T-cell (primary cell): ENCODE data around the gene GPT2. TPM values are rescaled to one million over a fixed set of nuclear protein-coding genes. Genes with fewer than 3 reads are reported as not detected.
"Not testable (repeated sequence)": the region's sequence is repeated elsewhere in the genome, so short reads cannot be mapped to it uniquely, and the experiment has no call there.

Source experiments
- ATAC-seq, 4 experiments: fragments of 200-7000 bp in 3 of 4; fragments of 150-1000 bp in 1 of 4; cut with Tn5 transposase; replicated peaks in 1 of 4; 1 replicate in 3 of 4; 2 replicates in 1 of 4; pipeline ENCODE4 v1.10.0; 2021; ENCODE audit warnings: moderate library complexity in 3 of 4, mild to moderate bottlenecking in 2 of 4, moderate number of reproducible peaks in 1 of 4
- CTCF ChIA-PET, 2 donors: fragments of 300-600 bp; sonication (Branson Sonifier 250); formaldehyde crosslinking; loops; one replicate each; lab custom pipeline; 2022; ENCODE audit warnings: antibody characterized with exemption in 2 of 2; lab: Charles Lee
- POLR2A ChIA-PET, 2 donors: fragments of 300-600 bp; sonication (Branson Sonifier 250); formaldehyde crosslinking; loops; one replicate each; lab custom pipeline; 2022; ENCODE audit warnings: antibody characterized with exemption in 2 of 2; lab: Charles Lee
- DNase-seq, 35 experiments: peaks; one replicate each; pipeline versions ENCODE4 v3.0.0 to v3.0.0-alpha.2; 2013 to 2023
- H3K27ac ChIP-seq: one replicate; pipeline ENCODE4 v1.5.1; 2013; ENCODE audit warnings: low read length
- H3K27me3 ChIP-seq, 2 experiments: replicated peaks in 1 of 2; 1 replicate in 1 of 2; 2 replicates in 1 of 2; pipeline versions ENCODE4 v1.6.1 to v1.7.0; 2013; ENCODE audit warnings: low read length in 1 of 2, mixed read lengths in 1 of 2; ENCODE audit not compliant: control insufficient read depth in 2 of 2, insufficient read depth in 2 of 2; ENCODE audit errors: extremely low read depth in 1 of 2
- H3K36me3 ChIP-seq, 2 donors: 1 replicate in 1 of 2; 2 replicates in 1 of 2; pipeline versions ENCODE4 v1.6.1 to v1.7.0; 2013; ENCODE audit warnings: low read length in 1 of 2; ENCODE audit not compliant: control insufficient read depth in 2 of 2, insufficient read depth in 1 of 2; ENCODE audit errors: extremely low read depth in 1 of 2
- H3K4me1 ChIP-seq, 2 experiments: 1 replicate in 1 of 2; 2 replicates in 1 of 2; pipeline versions ENCODE4 v1.6.1 to v1.7.0; 2013; ENCODE audit warnings: low read length in 2 of 2, mixed read lengths in 1 of 2; ENCODE audit not compliant: insufficient read depth in 2 of 2, control insufficient read depth in 1 of 2; ENCODE audit errors: extremely low read depth in 1 of 2
- H3K4me3 ChIP-seq, 2 donors: 1 replicate in 1 of 2; 2 replicates in 1 of 2; pipeline versions ENCODE4 v1.5.1 to v1.7.0; 2013; ENCODE audit warnings: mild to moderate bottlenecking in 2 of 2, low read length in 1 of 2, moderate library complexity in 1 of 2; ENCODE audit not compliant: control insufficient read depth in 1 of 2; ENCODE audit errors: extremely low read depth in 1 of 2
- H3K9me3 ChIP-seq: 2 replicates; pipeline ENCODE4 v1.7.0; 2013
- H3K27ac Mint-ChIP-seq, 2 donors: one replicate each; pipeline ENCODE4 v1.8.0; 2020 to 2021; ENCODE audit warnings: mild to moderate bottlenecking in 2 of 2, mixed read lengths in 2 of 2
- H3K27me3 Mint-ChIP-seq, 2 donors: one replicate each; pipeline ENCODE4 v1.8.0; 2021 to 2022; ENCODE audit warnings: mixed read lengths in 2 of 2
- H3K36me3 Mint-ChIP-seq: one replicate; pipeline ENCODE4 v1.8.0; 2021; ENCODE audit warnings: mixed read lengths
- H3K4me1 Mint-ChIP-seq, 3 donors: one replicate each; pipeline ENCODE4 v1.8.0; 2020 to 2022; ENCODE audit warnings: mixed read lengths in 3 of 3, mild to moderate bottlenecking in 1 of 3
- H3K4me3 Mint-ChIP-seq, 3 donors: one replicate each; pipeline ENCODE4 v1.8.0; 2020 to 2022; ENCODE audit warnings: mild to moderate bottlenecking in 3 of 3, mixed read lengths in 3 of 3, moderate library complexity in 3 of 3
- H3K9me3 Mint-ChIP-seq, 3 donors: one replicate each; pipeline ENCODE4 v1.8.0; 2020 to 2022; ENCODE audit warnings: mixed read lengths in 3 of 3
- WGBS: methylation state at CpG from one replicate; pipeline ENCODE4 v1.1.5; 2013; ENCODE audit warnings: missing lambda C conversion rate; ENCODE audit not compliant: insufficient coverage; 5-methylcytosine and 5-hydroxymethylcytosine counted together
- total RNA-seq, 35 experiments: library from RNA in 6 of 35; stranded (reverse) in 6 of 35; fragments of 120-200 nt in 1 of 35; gene quantifications; one replicate each; pipeline versions ENCODE4 v1.2.1 to v1.2.4 and lab custom pipeline; 2013 to 2026

The GPT2 gene
- total RNA-seq, 5 donors from 2014 or later (not counting 1 experiment from before 2014, with no cell fraction given) = 0.40 to 4.7 (median 2.1) TPM

DNA sequence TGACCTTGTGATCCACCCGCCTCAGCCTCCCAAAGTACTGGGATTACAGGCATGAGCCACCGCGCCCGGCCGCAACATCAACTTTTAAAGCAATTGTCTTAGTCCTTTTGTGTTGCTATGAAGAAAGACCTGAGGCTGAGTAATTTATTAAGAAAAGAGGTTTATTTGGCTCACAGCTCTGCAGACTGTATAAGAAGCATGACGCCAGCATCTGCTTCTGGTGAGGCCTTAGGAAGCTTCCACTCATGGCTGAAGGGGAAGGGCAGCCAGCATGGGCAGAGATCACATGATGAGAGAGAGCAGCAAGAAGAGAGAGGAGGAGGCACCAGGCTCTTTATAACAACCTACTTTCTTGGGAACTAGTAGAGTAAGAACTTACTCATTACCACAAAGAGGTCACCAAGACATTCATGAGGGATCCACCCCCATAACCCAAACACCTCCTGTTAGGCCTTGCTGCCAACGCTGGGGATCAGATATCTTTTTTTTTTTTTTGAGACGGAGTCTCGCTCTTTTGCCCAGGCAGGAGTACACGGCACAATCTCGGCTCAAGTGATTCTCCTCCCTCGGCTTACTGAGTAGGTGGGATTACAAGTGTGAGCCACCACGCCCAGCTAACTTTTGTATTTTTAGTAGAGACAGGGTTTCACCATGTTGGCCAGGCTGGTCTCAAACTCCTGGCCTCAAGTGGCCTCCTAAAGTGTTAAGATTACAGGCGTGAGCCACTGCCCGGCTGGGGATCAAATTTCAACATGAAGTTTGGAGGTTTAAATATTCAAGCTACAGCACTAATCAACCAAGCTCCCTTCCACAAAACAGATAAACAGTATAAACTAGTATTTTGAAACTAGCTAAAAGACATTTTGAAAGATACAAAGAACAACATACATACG is 21.4 kb upstream of the GPT2 start:
- no peak overlapping the region for H3K27ac Mint-ChIP-seq
- H3K4me1 Mint-ChIP-seq = peaks cover 4 to 12% (median 6%) of the 10 kb centered on the region in 3 donors
- Histone ChIP-seq H3K4me1 (peaks cover 0 to 2% of the 10 kb centered on the region in 2 experiments), H3K27me3 (peaks cover 0 to 2% of the 10 kb centered on the region in 2 experiments), H3K36me3 (no peaks in the 10 kb centered on the region), H3K4me3 (no peak overlapping the region), H3K27ac (no peak overlapping the region), H3K9me3 (no peaks in the 10 kb centered on the region)
- no peaks in the 10 kb centered on the region for H3K9me3 Mint-ChIP-seq
- DNase-seq (no peak), ATAC-seq (no peak)
- CTCF ChIA-PET = interaction anchor here (0.7 to 1.5 kb wide), 3 partner anchors 9 to 123 kb away, joined by 5 to 9 read pairs (median 7); no protein-coding TSS in a partner anchor
- 100% methylated on average over 1 of the region's 16 CpGs for WGBS
- POLR2A ChIA-PET = no interaction called here
- H3K36me3 Mint-ChIP-seq = no peaks in the 10 kb centered on the region
- no peaks in the 10 kb centered on the region for H3K27me3 Mint-ChIP-seq
- no peak overlapping the region for H3K4me3 Mint-ChIP-seq

DNA sequence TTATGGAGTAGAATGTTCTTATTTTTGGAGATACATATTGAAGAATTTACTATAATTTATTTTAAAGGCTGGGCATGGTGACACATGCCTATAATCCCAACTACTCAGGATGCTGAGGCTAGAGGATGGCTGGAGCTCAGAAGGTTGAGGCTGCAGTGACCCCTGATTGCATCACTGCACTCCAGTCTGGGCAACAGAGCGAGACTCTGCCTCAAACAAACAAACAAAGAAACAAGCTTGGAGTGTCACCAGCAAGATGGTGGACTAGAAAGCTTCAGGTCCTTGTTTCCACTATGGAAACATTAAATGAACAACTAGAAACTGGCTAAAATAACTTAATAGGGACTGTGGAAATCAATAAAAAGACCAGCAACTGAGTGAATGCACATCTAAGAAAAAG is 17.9 kb upstream of the GPT2 start:
- no CpG with 5 or more reads among the region's 1 CpG for WGBS
- no peak for DNase-seq
- Histone ChIP-seq H3K36me3 (no peaks in the 10 kb centered on the region), H3K9me3 (no peaks in the 10 kb centered on the region), H3K4me1 (peaks cover 0 to 2% of the 10 kb centered on the region in 2 experiments), H3K4me3 (no peak overlapping the region), H3K27me3 (peaks cover 0 to 2% of the 10 kb centered on the region in 2 experiments), H3K27ac (no peak overlapping the region)
- no peaks in the 10 kb centered on the region for H3K36me3 Mint-ChIP-seq
- no peak for ATAC-seq
- no peak overlapping the region for H3K27ac Mint-ChIP-seq
- H3K9me3 Mint-ChIP-seq = no peaks in the 10 kb centered on the region
- POLR2A ChIA-PET = no interaction called here
- peaks cover 1 to 6% of the 10 kb centered on the region in 2 donors for H3K27me3 Mint-ChIP-seq
- H3K4me3 Mint-ChIP-seq = no peak overlapping the region
- CTCF ChIA-PET = no interaction called here
- peaks cover 4 to 12% (median 6%) of the 10 kb centered on the region in 3 donors for H3K4me1 Mint-ChIP-seq

DNA sequence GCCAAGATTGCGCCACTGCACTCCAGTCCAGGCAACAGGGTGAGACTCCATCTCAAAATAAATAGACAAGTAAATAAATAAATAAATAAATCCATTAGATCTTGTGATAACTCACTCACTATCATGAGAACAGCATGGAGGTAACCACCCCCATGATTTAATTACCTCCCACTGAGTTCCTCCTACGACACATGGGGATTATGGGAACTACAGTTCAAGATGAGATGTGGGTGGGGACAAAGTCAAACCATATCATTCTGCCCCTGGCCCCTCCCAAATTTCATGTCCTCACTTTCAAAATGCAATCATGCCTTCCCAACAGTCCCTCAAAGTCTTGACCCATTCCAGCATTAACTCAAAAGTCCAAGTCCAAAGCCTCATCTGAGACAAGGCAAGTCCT is 16.7 kb upstream of the GPT2 start:
- H3K27me3 ChIP-seq, H3K4me1 ChIP-seq, H3K27ac Mint-ChIP-seq, CTCF ChIA-PET, DNase-seq, H3K27ac ChIP-seq, H3K36me3 Mint-ChIP-seq, H3K36me3 ChIP-seq, H3K4me3 ChIP-seq, POLR2A ChIA-PET, H3K27me3 Mint-ChIP-seq, ATAC-seq, H3K4me3 Mint-ChIP-seq, H3K9me3 ChIP-seq, H3K9me3 Mint-ChIP-seq: not testable (repeated sequence)
- no CpG with 5 or more reads among the region's 2 CpGs for WGBS
- H3K4me1 Mint-ChIP-seq = peaks cover 4 to 12% (median 6%) of the 10 kb centered on the region in 3 donors

DNA sequence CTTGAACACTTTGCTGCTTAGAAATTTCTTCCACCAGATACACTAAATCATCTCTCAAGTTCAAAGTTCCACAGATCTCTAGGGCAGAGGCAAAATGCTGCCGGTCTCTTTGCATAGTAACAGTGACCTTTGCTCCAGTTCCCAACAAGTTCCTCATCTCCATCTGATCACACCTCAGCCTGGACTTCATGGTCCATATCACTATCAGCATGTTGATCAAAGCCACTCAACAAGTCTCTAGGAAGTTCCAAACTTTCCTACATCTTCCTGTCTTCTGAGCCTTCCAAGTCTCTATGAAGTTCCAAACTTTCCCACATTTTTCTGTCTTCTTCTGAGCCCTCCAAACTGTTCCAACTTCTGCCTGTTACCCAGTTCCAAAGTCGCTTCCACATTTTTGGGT is 15.3 kb upstream of the GPT2 start:
- POLR2A ChIA-PET, H3K36me3 ChIP-seq, H3K4me1 Mint-ChIP-seq, H3K36me3 Mint-ChIP-seq, H3K4me3 ChIP-seq, H3K27me3 Mint-ChIP-seq, H3K9me3 Mint-ChIP-seq, H3K27ac Mint-ChIP-seq, CTCF ChIA-PET, H3K4me1 ChIP-seq, DNase-seq, H3K4me3 Mint-ChIP-seq, H3K27me3 ChIP-seq, ATAC-seq, H3K9me3 ChIP-seq, H3K27ac ChIP-seq: not testable (repeated sequence)
- 100% methylated on average over 1 of the region's 2 CpGs for WGBS

DNA sequence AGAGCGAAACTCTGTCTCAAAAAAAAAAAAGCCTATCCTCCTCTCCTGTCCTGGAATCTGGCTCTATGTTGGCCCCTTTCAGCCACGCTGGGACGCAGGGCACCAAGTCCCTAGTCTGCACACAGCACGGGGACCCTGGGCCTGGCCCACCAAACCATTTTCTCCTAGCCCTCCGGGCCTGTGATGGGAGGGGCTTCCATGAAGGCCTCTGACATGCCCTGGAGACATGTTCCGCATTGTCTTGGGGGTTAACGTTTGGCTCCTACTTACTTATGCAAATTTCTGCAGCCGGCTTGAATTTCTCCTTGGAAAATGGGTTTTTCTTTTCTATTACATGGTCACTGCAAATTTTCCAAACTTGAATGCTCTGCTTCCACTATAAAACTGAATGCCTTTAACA is 12.6 kb upstream of the GPT2 start:
- DNase-seq = no peak
- Mint-ChIP-seq H3K4me3 (no peak overlapping the region), H3K9me3 (no peaks in the 10 kb centered on the region), H3K27me3 (peaks cover 5 to 6% of the 10 kb centered on the region in 2 donors), H3K4me1 (no peaks in the 10 kb centered on the region), H3K36me3 (no peaks in the 10 kb centered on the region), H3K27ac (no peak overlapping the region)
- ChIA-PET CTCF (interaction anchor here in 1 of 2 donors (0.6 kb wide), 1 partner anchor 70 kb away, joined by 3 read pairs; no protein-coding TSS in a partner anchor), POLR2A (no interaction called here)
- no peak overlapping the region for H3K4me3 ChIP-seq
- no CpG with 5 or more reads among the region's 8 CpGs for WGBS
- H3K36me3 ChIP-seq = no peaks in the 10 kb centered on the region
- no peaks in the 10 kb centered on the region for H3K27me3 ChIP-seq
- ATAC-seq = no peak
- H3K4me1 ChIP-seq = no peaks in the 10 kb centered on the region
- no peaks in the 10 kb centered on the region for H3K9me3 ChIP-seq
- H3K27ac ChIP-seq = no peak overlapping the region

DNA sequence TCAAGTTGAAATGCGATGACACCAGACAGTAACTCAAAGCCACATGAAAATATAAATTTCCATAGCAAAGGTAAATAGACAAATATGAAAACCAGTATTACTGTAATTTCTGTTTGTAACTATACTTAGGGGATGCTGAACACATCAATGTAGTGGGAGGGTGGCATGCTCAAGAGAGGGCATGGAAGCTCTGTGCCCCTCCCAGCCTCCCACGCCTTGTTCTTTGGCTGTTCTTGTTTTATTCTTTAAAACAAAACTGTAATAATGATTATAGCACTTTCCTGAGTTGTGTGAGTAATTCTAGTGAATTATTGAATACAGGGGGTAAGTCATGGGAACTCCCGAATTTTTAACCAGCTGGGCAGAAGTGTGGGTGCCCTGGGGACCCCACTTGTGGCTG is 11.0 kb upstream of the GPT2 start:
- H3K4me1 ChIP-seq = no peaks in the 10 kb centered on the region
- H3K4me3 ChIP-seq = no peak overlapping the region
- H3K27ac Mint-ChIP-seq = no peak overlapping the region
- DNase-seq = no peak
- no peaks in the 10 kb centered on the region for H3K4me1 Mint-ChIP-seq
- no peaks in the 10 kb centered on the region for H3K36me3 ChIP-seq
- no peak for ATAC-seq
- no peak overlapping the region for H3K27ac ChIP-seq
- peaks cover 5 to 6% of the 10 kb centered on the region in 2 donors for H3K27me3 Mint-ChIP-seq
- no peaks in the 10 kb centered on the region for H3K36me3 Mint-ChIP-seq
- POLR2A ChIA-PET = no interaction called here
- no peaks in the 10 kb centered on the region for H3K9me3 ChIP-seq
- H3K4me3 Mint-ChIP-seq = no peak overlapping the region
- WGBS = no CpG with 5 or more reads among the region's 3 CpGs
- CTCF ChIA-PET = interaction anchor here in 1 of 2 donors (0.6 kb wide), 1 partner anchor 134 kb away, joined by 3 read pairs; no protein-coding TSS in a partner anchor
- H3K27me3 ChIP-seq = no peaks in the 10 kb centered on the region
- no peaks in the 10 kb centered on the region for H3K9me3 Mint-ChIP-seq
